Measurements from ENCODE around the gene AP1AR.
A peak's percentile ranks its signal among the peaks of the same experiment; 100 is the strongest.

AP1AR gene

GRCh38 chr4:112287258-112287989 lies 55.8 kb downstream of the AP1AR start:
- TF ChIP-seq CTCF (IDR thresholded peaks at IDR 0.05; ENCODE audit: low read length) (no peak), EZH2 (IDR thresholded peaks at IDR 0.05; ENCODE audit: borderline replicate concordance, low read length) (no peak)
- Histone ChIP-seq H3K27me3 (ENCODE audit: insufficient read depth, low read length) (no peaks in the 10 kb centered on the region), H3K27ac (ENCODE audit: low read depth, low read length, poor library complexity, severe bottlenecking) (peak overlapping the region; percentile 99), H3K36me3 (ENCODE audit: insufficient read depth, low read length) (peaks cover 26% of the 10 kb centered on the region), H2AFZ (ENCODE audit: low read length) (no peak overlapping the region), H3K9me2 (ENCODE audit: low read depth, low read length) (no peaks in the 10 kb centered on the region), H3K79me2 (ENCODE audit: insufficient read depth, low read length) (peaks cover 32% of the 10 kb centered on the region), H3K4me2 (ENCODE audit: low read length) (peak overlapping the region; percentile 85), H4K20me1 (ENCODE audit: insufficient read depth, low read length) (no peaks in the 10 kb centered on the region), H3K9me3 (ENCODE audit: low read length) (peaks cover 2% of the 10 kb centered on the region; the same call in 1 of the 2 replicates), H3F3A (ENCODE audit: insufficient read depth, low read length) (peaks cover 5% of the 10 kb centered on the region; the same call in 1 of the 2 replicates), H3K4me3 (ENCODE audit: low read depth, low read length, poor library complexity, severe bottlenecking) (peak overlapping the region; percentile 53), H3K4me1 (ENCODE audit: insufficient read depth, low read length, severe bottlenecking) (peaks cover 64% of the 10 kb centered on the region), H3K9ac (ENCODE audit: low read length) (peak overlapping the region; percentile 71)

DNA sequence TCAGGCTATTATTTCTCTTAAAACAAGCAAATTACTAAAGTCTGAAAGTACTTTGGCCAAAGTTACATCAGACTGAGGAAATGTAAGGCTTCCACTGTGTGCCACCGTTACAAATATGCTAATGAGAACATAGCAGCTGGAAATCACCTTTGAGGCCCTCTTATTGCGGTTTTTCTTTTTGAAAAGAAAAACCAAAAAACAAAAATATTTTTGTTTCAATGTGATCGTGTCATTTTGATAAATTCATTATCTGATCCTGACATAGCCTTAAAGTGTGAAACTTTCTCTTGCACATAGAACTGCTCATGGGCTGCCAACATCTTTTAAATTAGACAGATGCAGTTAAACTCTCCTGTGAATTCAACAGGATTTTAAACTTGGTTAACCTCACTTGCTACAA lies 56.9 kb downstream of the AP1AR start:
- H3K9me2 ChIP-seq (ENCODE audit: low read depth, low read length), result no peaks in the 10 kb centered on the region
- H3K36me3 ChIP-seq (ENCODE audit: insufficient read depth, low read length), result peaks cover 16% of the 10 kb centered on the region
- peak overlapping the region; percentile 64; the same call in 1 of the 2 replicates for H2AFZ ChIP-seq (ENCODE audit: low read length)
- peaks cover 5% of the 10 kb centered on the region; the same call in 1 of the 2 replicates for H3F3A ChIP-seq (ENCODE audit: insufficient read depth, low read length)
- H3K9ac ChIP-seq (ENCODE audit: low read length), result peak overlapping the region; percentile 71
- H4K20me1 ChIP-seq (ENCODE audit: insufficient read depth, low read length), result no peaks in the 10 kb centered on the region
- H3K79me2 ChIP-seq (ENCODE audit: insufficient read depth, low read length), result peaks cover 22% of the 10 kb centered on the region
- TF ChIP-seq CTCF (IDR thresholded peaks at IDR 0.05; ENCODE audit: low read length) (no peak), EZH2 (IDR thresholded peaks at IDR 0.05; ENCODE audit: borderline replicate concordance, low read length) (no peak)
- peak overlapping the region; percentile 53 for H3K4me3 ChIP-seq (ENCODE audit: low read depth, low read length, poor library complexity, severe bottlenecking)
- no peaks in the 10 kb centered on the region for H3K27me3 ChIP-seq (ENCODE audit: insufficient read depth, low read length)
- H3K4me1 ChIP-seq (ENCODE audit: insufficient read depth, low read length, severe bottlenecking), result peaks cover 54% of the 10 kb centered on the region
- peak overlapping the region; percentile 85 for H3K4me2 ChIP-seq (ENCODE audit: low read length)
- H3K27ac ChIP-seq (ENCODE audit: low read depth, low read length, poor library complexity, severe bottlenecking), result peak overlapping the region; percentile 99
- no peaks in the 10 kb centered on the region for H3K9me3 ChIP-seq (ENCODE audit: low read length)

- Histone ChIP-seq H3K4me2 (ENCODE audit: low read length) (peak overlapping the region; percentile 85), H3K79me2 (ENCODE audit: insufficient read depth, low read length) (peaks cover 10% of the 10 kb centered on the region), H3F3A (ENCODE audit: insufficient read depth, low read length) (peaks cover 5% of the 10 kb centered on the region; the same call in 1 of the 2 replicates), H4K20me1 (ENCODE audit: insufficient read depth, low read length) (no peaks in the 10 kb centered on the region), H3K9ac (ENCODE audit: low read length) (peak overlapping the region; percentile 71), H2AFZ (ENCODE audit: low read length) (no peak overlapping the region), H3K27ac (ENCODE audit: low read depth, low read length, poor library complexity, severe bottlenecking) (peak overlapping the region; percentile 99), H3K4me1 (ENCODE audit: insufficient read depth, low read length, severe bottlenecking) (peaks cover 46% of the 10 kb centered on the region), H3K27me3 (ENCODE audit: insufficient read depth, low read length) (no peaks in the 10 kb centered on the region), H3K4me3 (ENCODE audit: low read depth, low read length, poor library complexity, severe bottlenecking) (no peak overlapping the region), H3K9me2 (ENCODE audit: low read depth, low read length) (no peaks in the 10 kb centered on the region), H3K36me3 (ENCODE audit: insufficient read depth, low read length) (peaks cover 5% of the 10 kb centered on the region), H3K9me3 (ENCODE audit: low read length) (no peaks in the 10 kb centered on the region)
- TF ChIP-seq CTCF (IDR thresholded peaks at IDR 0.05; ENCODE audit: low read length), result no peak
- TF ChIP-seq EZH2 (IDR thresholded peaks at IDR 0.05; ENCODE audit: borderline replicate concordance, low read length), result no peak
Measured at GRCh38 chr4:112289407-112290253, 58.0 kb downstream of the AP1AR start.

Measured in OCI-LY1 (cell line).